ENCODE results near the gene STX8.
"Not testable (repeated sequence)": the region's sequence is repeated elsewhere in the genome, so short reads cannot be mapped to it uniquely, and the experiment has no call there.

Gene STX8

GRCh38 chr17:9575381-9576101, at the start of gene STX8:
Gene STX8 (minus strand): TSS chr17:9575820. CDS start chr17:9575808, 12 bp downstream.
- peak; percentile 71 for DNase-seq (ENCODE audit: low spot score)

GRCh38 chr17:9622961-9623360, 47.3 kb upstream of the STX8 start:
- no peak for DNase-seq (ENCODE audit: low spot score)

- DNase-seq (ENCODE audit: low spot score), result no peak
Observed at GRCh38 chr17:9615486-9615885, 39.9 kb upstream of the STX8 start.

GRCh38 chr17:9612006-9612405, 36.4 kb upstream of the STX8 start:
- no peak for DNase-seq (ENCODE audit: low spot score)

- no peak for DNase-seq (ENCODE audit: low spot score)
Observed at GRCh38 chr17:9611557-9611956, 35.9 kb upstream of the STX8 start.

- not testable (repeated sequence) for DNase-seq (ENCODE audit: low spot score)
Observed at GRCh38 chr17:9607058-9607457, 31.4 kb upstream of the STX8 start.

- DNase-seq (ENCODE audit: low spot score), result no peak
Observed at GRCh38 chr17:9606453-9606852, 30.8 kb upstream of the STX8 start.

- DNase-seq (ENCODE audit: low spot score), result not testable (repeated sequence)
Observed at GRCh38 chr17:9604583-9604982, 29.0 kb upstream of the STX8 start.

- no peak for DNase-seq (ENCODE audit: low spot score)
Observed at GRCh38 chr17:9598661-9599060, 23.0 kb upstream of the STX8 start.

- DNase-seq (ENCODE audit: low spot score), result not testable (repeated sequence)
Observed at GRCh38 chr17:9597638-9598037, 22.0 kb upstream of the STX8 start.

- no peak for DNase-seq (ENCODE audit: low spot score)
Observed at GRCh38 chr17:9594065-9594464, 18.4 kb upstream of the STX8 start.

- DNase-seq (ENCODE audit: low spot score), result no peak
Observed at GRCh38 chr17:9587969-9588656, 12.5 kb upstream of the STX8 start.

GRCh38 chr17:9577373-9577709, 1.7 kb upstream of the STX8 start:
- DNase-seq (ENCODE audit: low spot score), result no peak

- DNase-seq (ENCODE audit: low spot score), result peak; percentile 71
Observed at GRCh38 chr17:9576521-9577372, 1.1 kb upstream of the STX8 start, which contains the start of gene CFAP52. Gene CFAP52 (plus strand): TSS chr17:9576642. CDS start chr17:9576696, 54 bp downstream.

- no peak for DNase-seq (ENCODE audit: low spot score)
Observed at GRCh38 chr17:9571201-9571600, 4.4 kb downstream of the STX8 start.

GRCh38 chr17:9568957-9569588, 6.5 kb downstream of the STX8 start:
- DNase-seq (ENCODE audit: low spot score), result no peak

GRCh38 chr17:9568004-9568403, 7.6 kb downstream of the STX8 start:
- no peak for DNase-seq (ENCODE audit: low spot score)

GRCh38 chr17:9566739-9567138, 8.9 kb downstream of the STX8 start:
- DNase-seq (ENCODE audit: low spot score), result not testable (repeated sequence)

- DNase-seq (ENCODE audit: low spot score), result peak; percentile 28
Observed at GRCh38 chr17:9566067-9566466, 9.6 kb downstream of the STX8 start.

- no peak for DNase-seq (ENCODE audit: low spot score)
Observed at GRCh38 chr17:9564104-9564503, 11.5 kb downstream of the STX8 start.

GRCh38 chr17:9557857-9558256, 17.8 kb downstream of the STX8 start:
- no peak for DNase-seq (ENCODE audit: low spot score)

- no peak for DNase-seq (ENCODE audit: low spot score)
Observed at GRCh38 chr17:9557161-9557755, 18.4 kb downstream of the STX8 start.

All from CD4-positive, alpha-beta T cell treated with Interleukin-6 at 100 ng/mL for 8 hours (primary cell).